CD14-positive monocyte (primary cell): ENCODE results near the gene FLYWCH2. TPM values are rescaled to one million over a fixed set of nuclear protein-coding genes. Genes with fewer than 3 reads are reported as not detected.
"Not testable (repeated sequence)": the region's sequence is repeated elsewhere in the genome, so short reads cannot be mapped to it uniquely, and the experiment has no call there.

Experiments
- DNase-seq, 3 donors: peaks; one replicate each; pipeline ENCODE4 v3.0.0-alpha.2; 2011 to 2022
- H2AFZ ChIP-seq: 2 replicates; pipeline ENCODE4 v1.6.0; 2012; ENCODE audit warnings: mild to moderate bottlenecking, low read depth, low read length, inconsistent platforms; ENCODE audit not compliant: insufficient read depth, poor library complexity, severe bottlenecking
- H3K27ac ChIP-seq, 2 donors: 1 replicate in 1 of 2; 2 replicates in 1 of 2; pipeline ENCODE4 v1.5.1; 2012 to 2013; ENCODE audit warnings: low read length in 2 of 2, control low read depth in 1 of 2, inconsistent platforms in 1 of 2, low read depth in 1 of 2, mild to moderate bottlenecking in 1 of 2
- H3K27me3 ChIP-seq, 2 donors: one replicate each; pipeline versions ENCODE4 v1.6.0 to v1.6.1; 2011 to 2013; ENCODE audit warnings: low read length in 2 of 2; ENCODE audit not compliant: control insufficient read depth in 2 of 2, insufficient read depth in 2 of 2
- H3K36me3 ChIP-seq, 2 donors: replicated peaks in 1 of 2; 1 replicate in 1 of 2; 2 replicates in 1 of 2; pipeline versions ENCODE4 v1.5.1 to v1.6.1; 2012 to 2013; ENCODE audit warnings: low read length in 2 of 2, control low read depth in 1 of 2, inconsistent platforms in 1 of 2, mild to moderate bottlenecking in 1 of 2; ENCODE audit not compliant: insufficient read depth in 2 of 2, control insufficient read depth in 1 of 2
- H3K4me1 ChIP-seq, 2 donors: 1 replicate in 1 of 2; 2 replicates in 1 of 2; pipeline versions ENCODE4 v1.5.1 to v1.6.1; 2012 to 2013; ENCODE audit warnings: low read length in 2 of 2, control low read depth in 1 of 2, inconsistent platforms in 1 of 2, mild to moderate bottlenecking in 1 of 2, moderate library complexity in 1 of 2; ENCODE audit not compliant: insufficient read depth in 2 of 2, control insufficient read depth in 1 of 2
- H3K4me2 ChIP-seq: replicated peaks from 2 replicates; pipeline ENCODE3; 2012; ENCODE audit warnings: low read length, moderate library complexity, mild to moderate bottlenecking; ENCODE audit not compliant: poor library complexity, severe bottlenecking; ENCODE audit errors: extremely low read depth
- H3K4me3 ChIP-seq, 3 experiments: fragments of 200-600 bp in 1 of 3; sonication (generic) in 1 of 3; replicated peaks in 1 of 3; 1 replicate in 2 of 3; 2 replicates in 1 of 3; pipeline ENCODE4 v1.5.1; 2011 to 2013; ENCODE audit warnings: low read length in 3 of 3, mild to moderate bottlenecking in 3 of 3, control low read depth in 2 of 3, low read depth in 2 of 3, inconsistent platforms in 1 of 3, moderate library complexity in 1 of 3
- H3K79me2 ChIP-seq: 2 replicates; pipeline ENCODE4 v1.6.0; 2012; ENCODE audit warnings: mild to moderate bottlenecking, control low read depth, inconsistent platforms, low read length, moderate library complexity; ENCODE audit not compliant: insufficient read depth
- H3K9ac ChIP-seq: 2 replicates; pipeline ENCODE4 v1.6.0; 2017; ENCODE audit warnings: low read length, mild to moderate bottlenecking; ENCODE audit not compliant: insufficient read depth, poor library complexity, severe bottlenecking
- H3K9me3 ChIP-seq, 2 donors: replicated peaks in 1 of 2; 1 replicate in 1 of 2; 2 replicates in 1 of 2; pipeline versions ENCODE4 v1.5.1 to v1.6.1; 2012 to 2013; ENCODE audit warnings: low read length in 2 of 2, control low read depth in 1 of 2; ENCODE audit not compliant: control insufficient read depth in 1 of 2, insufficient read depth in 1 of 2
- H4K20me1 ChIP-seq: 2 replicates; pipeline ENCODE4 v1.6.0; 2012; ENCODE audit warnings: mild to moderate bottlenecking, low read length, control low read depth, moderate library complexity; ENCODE audit not compliant: insufficient read depth
- H3K27ac Mint-ChIP-seq, 7 donors: one replicate each; pipeline ENCODE4 v1.8.0; 2020; ENCODE audit warnings: mild to moderate bottlenecking in 7 of 7, mixed read lengths in 7 of 7, moderate library complexity in 6 of 7, inconsistent platforms in 2 of 7
- H3K27me3 Mint-ChIP-seq, 3 donors: one replicate each; pipeline ENCODE4 v1.8.0; 2021 to 2022; ENCODE audit warnings: low read depth in 3 of 3, mild to moderate bottlenecking in 3 of 3, mixed read lengths in 3 of 3, moderate library complexity in 3 of 3, inconsistent platforms in 1 of 3
- H3K36me3 Mint-ChIP-seq, 2 donors: one replicate each; pipeline ENCODE4 v1.8.0; 2020; ENCODE audit warnings: mixed read lengths in 2 of 2, inconsistent platforms in 1 of 2, mild to moderate bottlenecking in 1 of 2
- H3K4me1 Mint-ChIP-seq: one replicate; pipeline ENCODE4 v1.8.0; 2020; ENCODE audit warnings: mild to moderate bottlenecking, mixed read lengths
- H3K4me3 Mint-ChIP-seq, 2 donors: one replicate each; pipeline ENCODE4 v1.8.0; 2020; ENCODE audit warnings: mild to moderate bottlenecking in 2 of 2, mixed read lengths in 2 of 2, moderate library complexity in 1 of 2
- H3K9me3 Mint-ChIP-seq, 7 donors: one replicate each; pipeline ENCODE4 v1.8.0; 2020 to 2022; ENCODE audit warnings: mixed read lengths in 7 of 7, mild to moderate bottlenecking in 6 of 7, moderate library complexity in 6 of 7, inconsistent platforms in 2 of 7
- CTCF ChIP-seq: fragments of 200-600 bp; IDR thresholded peaks from one replicate; pipeline ENCODE4 v1.8.0; 2022; ENCODE audit warnings: antibody characterized with exemption, mild to moderate bottlenecking
- WGBS: methylation state at CpG from one replicate; pipeline ENCODE4 v1.1.5; 2013; ENCODE audit warnings: missing lambda C conversion rate; ENCODE audit not compliant: insufficient coverage; 5-methylcytosine and 5-hydroxymethylcytosine counted together
- intact Hi-C, 2 donors: fragments of 100-400 bp; cut with micrococcal nuclease; formaldehyde crosslinking; loops; one replicate each; pipeline versions ENCODE4 v1.15.0 to v1.15.1; 2023
- polyA plus RNA-seq, 3 donors: library from polyadenylated mRNA; depleted of rRNA in 1 of 3; unstranded in 2 of 3; stranded (reverse) in 1 of 3; fragments of 300-500 nt in 2 of 3; fragments of >200 nt in 1 of 3; fragmentation: Illumina TruSeq in 2 of 3; gene quantifications; 1 replicate in 2 of 3; 2 replicates in 1 of 3; pipeline ENCODE4 v1.2.3, GENCODE V29; 2012 to 2021

Gene FLYWCH2
- polyA plus RNA-seq, 3 donors: 10.9 to 14.8 (median 12.7) TPM

DNA sequence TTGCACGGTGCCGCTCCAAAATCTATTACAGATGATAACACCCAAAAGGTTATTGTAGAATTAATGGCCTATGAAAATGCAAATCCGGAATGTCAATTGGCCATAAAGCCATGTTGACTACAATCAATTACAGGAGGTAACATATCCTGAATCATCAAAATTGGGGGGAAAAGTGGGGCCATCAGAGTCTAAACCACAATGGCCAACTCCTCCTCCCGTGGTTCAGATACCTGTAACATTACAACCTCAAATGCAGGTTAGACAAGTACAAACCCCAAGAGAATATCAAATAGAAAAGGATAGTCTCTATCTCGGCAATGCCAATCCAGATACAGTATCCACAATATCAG, 43.6 kb downstream of the FLYWCH2 start:
- Mint-ChIP-seq H3K27me3 (no peaks in the 10 kb centered on the region), H3K36me3 (peaks cover 21 to 44% of the 10 kb centered on the region in 2 donors), H3K4me3 (no peak overlapping the region), H3K4me1 (peaks cover 8% of the 10 kb centered on the region), H3K27ac (peak overlapping the region in 1 of 7 donors; percentile 43), H3K9me3 (peaks cover 0 to 3% (median 0%) of the 10 kb centered on the region in 7 donors)
- WGBS: 17% methylated on average over 1 of the region's 5 CpGs
- Histone ChIP-seq H3K4me2 (peak overlapping the region; percentile 55), H3K9ac (no peak overlapping the region), H3K4me3 (peak overlapping the region in 1 of 3 experiments; percentile 31), H4K20me1 (peaks cover 6% of the 10 kb centered on the region), H3K27me3 (no peaks in the 10 kb centered on the region), H3K79me2 (no peaks in the 10 kb centered on the region), H3K27ac (no peak overlapping the region), H3K9me3 (no peaks in the 10 kb centered on the region), H3K4me1 (peaks cover 6 to 8% of the 10 kb centered on the region in 2 donors), H2AFZ (peak overlapping the region; percentile 56), H3K36me3 (peaks cover 20 to 32% of the 10 kb centered on the region in 2 donors)
- no peak for DNase-seq
- intact Hi-C loops: loop anchor here in 1 of 2 donors (2.0 kb wide), 1 partner anchor 88 kb away; no protein-coding TSS in a partner anchor
- no peak for TF ChIP-seq CTCF

DNA sequence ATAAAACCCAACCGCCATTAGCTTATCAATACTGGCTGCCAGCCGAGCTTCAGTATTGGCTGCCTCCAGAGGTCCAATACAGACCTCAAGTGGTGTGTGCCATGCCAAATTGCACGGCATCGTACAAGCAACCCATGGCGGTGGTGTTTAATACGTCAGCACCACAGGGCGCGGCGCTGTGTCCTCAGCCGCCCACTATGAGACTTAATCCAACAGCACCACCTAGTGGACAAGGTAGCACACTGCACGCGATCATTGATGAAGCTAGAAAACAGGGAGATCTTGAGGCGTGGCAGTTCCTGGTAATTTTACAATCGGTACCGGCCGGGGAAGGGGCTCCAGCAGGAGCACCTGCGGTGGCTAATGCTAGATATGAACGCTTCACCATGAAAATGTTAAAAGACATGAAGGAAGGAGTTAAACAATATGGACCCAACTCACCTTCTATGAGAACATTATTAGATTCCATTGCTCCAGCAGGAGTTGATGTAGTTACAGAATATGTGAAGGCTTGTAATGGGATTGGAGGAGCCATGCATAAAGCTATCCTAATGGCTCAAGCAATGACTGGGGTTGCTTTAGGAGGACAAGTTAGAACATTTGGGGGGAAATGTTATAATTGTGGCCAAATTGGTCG, 44.1 kb downstream of the FLYWCH2 start:
- no peak overlapping the region for H3K27ac ChIP-seq
- Mint-ChIP-seq H3K4me1 (peaks cover 8% of the 10 kb centered on the region), H3K27ac (peak overlapping the region in 3 of 7 donors; percentile 9 to 82 (median 43)), H3K4me3 (no peak overlapping the region), H3K27me3 (no peaks in the 10 kb centered on the region), H3K9me3 (peaks cover 0 to 3% (median 0%) of the 10 kb centered on the region in 7 donors), H3K36me3 (peaks cover 16 to 40% of the 10 kb centered on the region in 2 donors)
- H3K9ac ChIP-seq: no peak overlapping the region
- peak overlapping the region in 1 of 3 experiments; percentile 31 for H3K4me3 ChIP-seq
- peaks cover 6% of the 10 kb centered on the region for H4K20me1 ChIP-seq
- no peaks in the 10 kb centered on the region for H3K9me3 ChIP-seq
- H3K27me3 ChIP-seq: no peaks in the 10 kb centered on the region
- WGBS: 5% methylated on average over 15 of the region's 19 CpGs
- H2AFZ ChIP-seq: peak overlapping the region; percentile 56
- H3K36me3 ChIP-seq: peaks cover 17 to 27% of the 10 kb centered on the region in 2 donors
- H3K4me2 ChIP-seq: peak overlapping the region; percentile 55
- intact Hi-C loops: loop anchor here in 1 of 2 donors (2.0 kb wide), 1 partner anchor 88 kb away; no protein-coding TSS in a partner anchor
- H3K79me2 ChIP-seq: no peaks in the 10 kb centered on the region
- peak; percentile 95 for TF ChIP-seq CTCF
- DNase-seq: peak; percentile 86 to 92 (median 90)
- peaks cover 6 to 8% of the 10 kb centered on the region in 2 donors for H3K4me1 ChIP-seq

- H3K79me2 ChIP-seq, H3K4me3 Mint-ChIP-seq, H3K4me1 ChIP-seq, H3K9me3 Mint-ChIP-seq, H3K4me1 Mint-ChIP-seq, H3K27ac Mint-ChIP-seq, H2AFZ ChIP-seq, H3K4me2 ChIP-seq, DNase-seq, H3K9ac ChIP-seq, H3K4me3 ChIP-seq, H4K20me1 ChIP-seq, H3K27me3 Mint-ChIP-seq, H3K27me3 ChIP-seq, H3K27ac ChIP-seq, intact Hi-C loops, H3K9me3 ChIP-seq: not testable (repeated sequence)
- peaks cover 16 to 41% of the 10 kb centered on the region in 2 donors for H3K36me3 Mint-ChIP-seq
- H3K36me3 ChIP-seq: peaks cover 14 to 24% of the 10 kb centered on the region in 2 donors
- WGBS: 90% methylated on average over 2 of the region's 4 CpGs
These were observed 45.1 kb downstream of the FLYWCH2 start for GRCh38 chr16:2928151-2928550.
